ENCODE measurements around the gene TRIM44. TPM values are rescaled to one million over a fixed set of nuclear protein-coding genes. Genes with fewer than 3 reads are reported as not detected.

The TRIM44 gene
- total RNA-seq, 4 donors from 2014 or later = 22.3 to 46.7 (median 39.5) TPM

DNA sequence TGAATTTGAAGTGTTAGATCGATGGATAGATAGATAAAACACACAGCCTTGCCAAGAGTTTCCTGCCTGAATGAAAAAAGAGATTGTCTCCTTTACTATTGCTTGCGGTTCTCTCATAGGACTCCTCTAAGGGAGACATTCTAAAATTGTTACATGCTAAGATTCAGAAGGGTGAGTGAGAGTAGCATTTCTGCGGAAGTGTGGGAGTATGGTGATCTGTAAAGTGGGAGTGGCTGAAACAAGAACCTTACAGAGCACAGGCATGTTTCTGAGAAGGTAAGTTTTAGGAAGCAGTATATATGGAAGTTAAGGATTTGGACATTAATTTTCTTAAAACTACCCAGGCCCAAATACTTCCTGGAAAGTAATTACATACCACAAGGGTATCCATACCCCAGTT, 139.6 kb downstream of the TRIM44 start:
- DNase-seq (ENCODE audit: low spot score in 2 of 2) = no peak
- WGBS, 2 donors = 87 to 92% methylated on average over 3 of the region's 3 CpGs
- H3K27ac ChIP-seq = no peak overlapping the region
- H3K36me3 ChIP-seq = peaks cover 0 to 11% (median 0%) of the 10 kb centered on the region in 3 donors
- no peaks in the 10 kb centered on the region for H3K27me3 ChIP-seq
- peaks cover 0 to 27% (median 3%) of the 10 kb centered on the region in 4 donors for H3K4me1 ChIP-seq
- no peak overlapping the region for H3K4me3 ChIP-seq
- H3K9me3 ChIP-seq = no peaks in the 10 kb centered on the region
- TF ChIP-seq EP300 (IDR thresholded peaks at IDR 0.05) = no peak
- TF ChIP-seq POLR2A (IDR thresholded peaks at IDR 0.05) = no peak
- TF ChIP-seq, protein P1, sequence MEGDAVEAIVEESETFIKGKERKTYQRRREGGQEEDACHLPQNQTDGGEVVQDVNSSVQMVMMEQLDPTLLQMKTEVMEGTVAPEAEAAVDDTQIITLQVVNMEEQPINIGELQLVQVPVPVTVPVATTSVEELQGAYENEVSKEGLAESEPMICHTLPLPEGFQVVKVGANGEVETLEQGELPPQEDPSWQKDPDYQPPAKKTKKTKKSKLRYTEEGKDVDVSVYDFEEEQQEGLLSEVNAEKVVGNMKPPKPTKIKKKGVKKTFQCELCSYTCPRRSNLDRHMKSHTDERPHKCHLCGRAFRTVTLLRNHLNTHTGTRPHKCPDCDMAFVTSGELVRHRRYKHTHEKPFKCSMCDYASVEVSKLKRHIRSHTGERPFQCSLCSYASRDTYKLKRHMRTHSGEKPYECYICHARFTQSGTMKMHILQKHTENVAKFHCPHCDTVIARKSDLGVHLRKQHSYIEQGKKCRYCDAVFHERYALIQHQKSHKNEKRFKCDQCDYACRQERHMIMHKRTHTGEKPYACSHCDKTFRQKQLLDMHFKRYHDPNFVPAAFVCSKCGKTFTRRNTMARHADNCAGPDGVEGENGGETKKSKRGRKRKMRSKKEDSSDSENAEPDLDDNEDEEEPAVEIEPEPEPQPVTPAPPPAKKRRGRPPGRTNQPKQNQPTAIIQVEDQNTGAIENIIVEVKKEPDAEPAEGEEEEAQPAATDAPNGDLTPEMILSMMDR (IDR thresholded peaks at IDR 0.05) = no peak

DNA sequence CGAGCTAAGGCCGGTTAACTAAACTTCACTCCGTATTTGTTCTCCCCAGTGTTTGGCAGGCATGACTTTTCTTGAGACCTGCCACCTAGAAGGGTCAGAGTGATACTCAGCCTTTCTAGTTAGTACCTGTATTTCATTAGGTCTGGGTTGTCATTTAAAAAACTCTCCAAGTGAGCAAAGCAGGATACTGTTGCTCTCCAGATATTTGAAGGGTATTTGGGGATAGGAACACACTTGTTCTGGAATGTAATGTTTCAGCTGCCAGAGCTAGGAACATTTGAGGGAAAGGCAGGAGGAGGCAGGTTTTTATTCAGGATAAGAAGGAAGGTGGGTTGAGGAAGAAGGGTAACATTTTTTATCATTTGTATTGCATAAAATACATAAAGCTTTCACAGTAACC, 140.1 kb downstream of the TRIM44 start:
- H3K27me3 ChIP-seq = no peaks in the 10 kb centered on the region
- H3K4me3 ChIP-seq = no peak overlapping the region
- TF ChIP-seq, protein P1 (IDR thresholded peaks at IDR 0.05) = no peak
- no peak for TF ChIP-seq EP300 (IDR thresholded peaks at IDR 0.05)
- TF ChIP-seq POLR2A (IDR thresholded peaks at IDR 0.05) = no peak
- peaks cover 0 to 27% (median 3%) of the 10 kb centered on the region in 4 donors for H3K4me1 ChIP-seq
- no peak overlapping the region for H3K27ac ChIP-seq
- no peak for DNase-seq (ENCODE audit: low spot score in 2 of 2)
- peaks cover 0 to 11% (median 0%) of the 10 kb centered on the region in 3 donors for H3K36me3 ChIP-seq
- H3K9me3 ChIP-seq = no peaks in the 10 kb centered on the region
- WGBS, 2 donors = 95 to 97% methylated on average over 3 of the region's 3 CpGs

DNA sequence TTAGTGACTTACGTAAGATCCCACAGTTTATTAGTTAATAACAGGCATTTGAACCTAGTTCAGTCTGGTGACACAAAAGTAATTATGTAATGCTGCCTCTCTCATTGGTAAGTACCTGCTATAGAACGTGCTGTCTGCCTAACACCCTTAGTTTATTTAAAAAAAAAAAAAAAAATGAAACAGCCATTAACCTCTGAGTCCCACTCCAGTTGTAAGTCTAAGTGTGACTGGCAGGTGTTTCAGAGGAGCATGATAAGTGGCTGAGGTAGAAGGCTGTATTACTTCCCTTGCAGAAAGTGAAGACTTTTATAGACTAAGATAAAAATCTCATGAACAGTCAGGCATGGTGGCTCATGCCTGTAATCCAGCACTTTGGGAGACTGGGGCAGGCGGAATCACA, 140.5 kb downstream of the TRIM44 start:
- Histone ChIP-seq H3K9me3 (no peaks in the 10 kb centered on the region), H3K27me3 (no peaks in the 10 kb centered on the region), H3K4me1 (peaks cover 0 to 27% (median 3%) of the 10 kb centered on the region in 4 donors), H3K27ac (peak overlapping the region in 1 of 4 donors; percentile 50), H3K4me3 (no peak overlapping the region), H3K36me3 (peaks cover 0 to 11% (median 0%) of the 10 kb centered on the region in 3 donors)
- no peak for DNase-seq (ENCODE audit: low spot score in 2 of 2)
- 64 to 65% methylated on average over 3 of the region's 3 CpGs for WGBS, 2 donors
- TF ChIP-seq EP300 (IDR thresholded peaks at IDR 0.05) = no peak
- TF ChIP-seq, protein P1 (IDR thresholded peaks at IDR 0.05) = no peak
- no peak for TF ChIP-seq POLR2A (IDR thresholded peaks at IDR 0.05)

DNA sequence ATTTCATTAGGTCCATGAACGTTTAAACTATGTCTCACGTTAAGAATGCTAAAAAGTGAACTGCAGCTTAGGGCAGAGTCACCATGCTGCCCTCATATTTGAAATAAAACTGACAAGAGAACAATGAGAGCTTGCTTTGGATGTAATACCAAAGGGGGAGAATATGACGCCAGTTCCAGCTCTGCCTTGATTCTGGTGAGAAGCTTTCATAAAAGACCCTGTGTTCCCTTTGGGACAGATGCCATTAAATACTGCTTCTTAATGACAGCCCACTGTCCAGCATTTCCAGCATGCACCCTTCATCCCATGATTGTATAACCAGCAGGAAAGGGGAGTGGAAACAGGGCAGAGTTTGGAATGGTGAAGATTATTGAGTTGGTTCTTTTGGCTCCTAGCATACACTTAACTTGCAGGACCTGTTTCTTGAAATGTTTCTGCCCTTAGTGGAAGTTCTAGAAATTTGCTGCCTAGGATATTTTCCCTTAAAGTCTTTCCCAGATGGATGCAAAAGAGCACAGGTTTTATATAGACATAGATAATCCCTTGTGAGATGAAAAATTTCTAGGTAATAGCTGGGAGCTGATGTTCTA, 142.0 kb downstream of the TRIM44 start:
- H3K9me3 ChIP-seq = no peaks in the 10 kb centered on the region
- no peak for DNase-seq (ENCODE audit: low spot score in 2 of 2)
- H3K4me1 ChIP-seq = peaks cover 0 to 27% (median 3%) of the 10 kb centered on the region in 4 donors
- peak in 1 of 2 donors; percentile 19 for TF ChIP-seq EP300 (IDR thresholded peaks at IDR 0.05)
- TF ChIP-seq, protein P1 (IDR thresholded peaks at IDR 0.05) = no peak
- TF ChIP-seq POLR2A (IDR thresholded peaks at IDR 0.05) = no peak
- WGBS, 2 donors = 31 to 56% methylated on average over 3 of the region's 3 CpGs
- H3K27ac ChIP-seq = peak overlapping the region in 2 of 4 donors; percentile 50 to 63
- H3K4me3 ChIP-seq = no peak overlapping the region
- H3K27me3 ChIP-seq = no peaks in the 10 kb centered on the region
- H3K36me3 ChIP-seq = peaks cover 0 to 11% (median 0%) of the 10 kb centered on the region in 3 donors

DNA sequence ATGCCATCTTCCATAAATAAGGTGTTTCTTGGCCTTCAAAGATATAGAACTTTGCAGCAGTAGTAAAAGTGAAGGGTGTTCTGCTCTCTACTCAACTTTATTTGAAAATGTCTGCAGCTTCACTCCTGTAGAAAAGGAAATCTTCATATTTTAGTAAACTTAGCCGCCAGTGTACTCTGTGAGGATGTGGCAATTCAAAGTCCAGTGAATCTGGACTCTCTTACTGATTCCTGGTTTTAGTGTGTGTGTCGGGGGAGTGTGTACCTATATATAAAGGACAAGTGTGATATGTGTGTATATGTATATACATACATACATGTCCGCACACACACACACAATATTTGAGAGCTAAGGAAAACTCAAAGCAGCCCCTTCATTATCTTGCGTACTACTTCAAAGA, 147.0 kb downstream of the TRIM44 start:
- Histone ChIP-seq H3K4me1 (peaks cover 0 to 19% (median 0%) of the 10 kb centered on the region in 4 donors), H3K36me3 (peaks cover 0 to 11% (median 0%) of the 10 kb centered on the region in 3 donors), H3K27ac (no peak overlapping the region), H3K27me3 (no peaks in the 10 kb centered on the region), H3K9me3 (no peaks in the 10 kb centered on the region), H3K4me3 (no peak overlapping the region)
- WGBS, 2 donors = 72 to 75% methylated on average over 4 of the region's 4 CpGs
- TF ChIP-seq EP300 (IDR thresholded peaks at IDR 0.05) = no peak
- TF ChIP-seq, protein P1 (IDR thresholded peaks at IDR 0.05) = no peak
- TF ChIP-seq POLR2A (IDR thresholded peaks at IDR 0.05) = no peak
- no peak for DNase-seq (ENCODE audit: low spot score in 2 of 2)
